Measurements from ENCODE around the gene NTF3. TPM values are rescaled to one million over a fixed set of nuclear protein-coding genes. Genes with fewer than 3 reads are reported as not detected.

The NTF3 gene
- total and polyA plus RNA-seq, 2 of the 8 experiments (the other 6 are each of a cell fraction or from before 2014, with no cell fraction given) = 1.4 to 2.3 TPM

GRCh38 chr12:5524116-5524768, 92.3 kb downstream of the NTF3 start (continued):
- TF ChIP-seq KDM5A (IDR thresholded peaks at IDR 0.05; ENCODE audit: low read length) = no peak
- no peak for TF ChIP-seq ATF3 (IDR thresholded peaks at IDR 0.05; ENCODE audit: insufficient read depth, low read depth, low read length)
- no peak for TF ChIP-seq CTBP2 (IDR thresholded peaks at IDR 0.05; ENCODE audit: borderline replicate concordance, insufficient read depth, insufficient read length, low read length)
- TF ChIP-seq KDM4A (IDR thresholded peaks at IDR 0.05; ENCODE audit: low read depth, low read length, severe bottlenecking) = no peak
- no peak for TF ChIP-seq FOSL1 (IDR thresholded peaks at IDR 0.05; ENCODE audit: insufficient read depth, low read depth, low read length)
- TF ChIP-seq TAF7 (optimal IDR thresholded peaks at IDR 0.05; ENCODE audit: borderline replicate concordance, low read depth, low read length) = no peak
- no peak for TF ChIP-seq RAD21 (IDR thresholded peaks at IDR 0.05 in 1 of 2, conservative IDR thresholded peaks at IDR 0.05 in 1 of 2; ENCODE audit: low read depth in 2 of 2, low read length in 2 of 2)
- TF ChIP-seq E2F6 (IDR thresholded peaks at IDR 0.05) = no peak
- no peak for TF ChIP-seq TCF12 (IDR thresholded peaks at IDR 0.05; ENCODE audit: low read depth, low read length)
